Astrocyte (in vitro differentiated cells and primary cell): ENCODE measurements around the gene COL6A5. TPM values are rescaled to one million over a fixed set of nuclear protein-coding genes. Genes with fewer than 3 reads are reported as not detected.

ENCODE experiments used
- DNase-seq: peaks from one replicate; pipeline ENCODE4 v3.0.0-alpha.2; 2010; ENCODE audit warnings: low read depth
- FAIRE-seq: peaks from 2 replicates; lab custom pipeline; 2011; peaks lifted over from hg19 to GRCh38; lab: Jason Lieb, UNC
- H2AFZ ChIP-seq: 2 replicates; pipeline ENCODE4 v1.6.0; 2012; ENCODE audit warnings: low read depth, low read length, inconsistent platforms
- H3K27ac ChIP-seq: 2 replicates; pipeline ENCODE4 v1.5.1; 2011; ENCODE audit warnings: low read depth, low read length, inconsistent platforms
- H3K27me3 ChIP-seq: 2 replicates; pipeline ENCODE4 v1.6.0; 2011; ENCODE audit warnings: low read length, inconsistent platforms; ENCODE audit not compliant: insufficient read depth
- H3K36me3 ChIP-seq: 2 replicates; pipeline ENCODE4 v1.5.1; 2011; ENCODE audit warnings: low read length, inconsistent platforms; ENCODE audit not compliant: insufficient read depth
- H3K4me1 ChIP-seq: 2 replicates; pipeline ENCODE4 v1.5.1; 2011; ENCODE audit warnings: low read length, inconsistent platforms; ENCODE audit not compliant: insufficient read depth
- H3K4me2 ChIP-seq: 2 replicates; pipeline ENCODE4 v1.6.0; 2012; ENCODE audit warnings: low read length, inconsistent platforms
- H3K4me3 ChIP-seq: 2 replicates; pipeline ENCODE4 v1.5.1; 2011; ENCODE audit warnings: low read depth, mild to moderate bottlenecking, low read length, inconsistent platforms; ENCODE audit not compliant: insufficient read depth
- H3K79me2 ChIP-seq: 2 replicates; pipeline ENCODE4 v1.6.0; 2012; ENCODE audit warnings: mild to moderate bottlenecking, low read length, inconsistent platforms; ENCODE audit not compliant: insufficient read depth
- H3K9ac ChIP-seq: 2 replicates; pipeline ENCODE4 v1.6.0; 2012; ENCODE audit warnings: mild to moderate bottlenecking, low read length, inconsistent platforms
- H3K9me3 ChIP-seq: 2 replicates; pipeline ENCODE4 v1.5.1; 2012; ENCODE audit warnings: low read depth, mild to moderate bottlenecking, low read length, inconsistent platforms; ENCODE audit not compliant: insufficient read depth
- H4K20me1 ChIP-seq: 2 replicates; pipeline ENCODE4 v1.6.0; 2012; ENCODE audit warnings: low read length, inconsistent platforms; ENCODE audit not compliant: insufficient read depth
- H3K27ac Mint-ChIP-seq: one replicate; pipeline ENCODE4 v1.8.0; 2021; ENCODE audit warnings: mild to moderate bottlenecking, mixed read lengths; ENCODE audit not compliant: unreplicated experiment
- H3K27me3 Mint-ChIP-seq: one replicate; pipeline ENCODE4 v1.8.0; 2021; ENCODE audit warnings: low read depth, mixed read lengths; ENCODE audit not compliant: unreplicated experiment
- H3K36me3 Mint-ChIP-seq: one replicate; pipeline ENCODE4 v1.8.0; 2021; ENCODE audit warnings: low read depth, mixed read lengths; ENCODE audit not compliant: unreplicated experiment
- H3K4me1 Mint-ChIP-seq: one replicate; pipeline ENCODE4 v1.8.0; 2021; ENCODE audit warnings: low read depth, mixed read lengths; ENCODE audit not compliant: unreplicated experiment
- H3K4me3 Mint-ChIP-seq: one replicate; pipeline ENCODE4 v1.8.0; 2021; ENCODE audit warnings: mild to moderate bottlenecking, moderate library complexity, mixed read lengths; ENCODE audit not compliant: unreplicated experiment
- H3K9me3 Mint-ChIP-seq: one replicate; pipeline ENCODE4 v1.8.0; 2021; ENCODE audit warnings: mild to moderate bottlenecking, mixed read lengths; ENCODE audit not compliant: unreplicated experiment
- CTCF ChIP-seq: IDR thresholded peaks from 2 replicates; pipeline ENCODE4 v1.5.1; 2011; ENCODE audit warnings: low read depth, mild to moderate bottlenecking, inconsistent platforms, low read length, moderate library complexity; ENCODE audit not compliant: insufficient read depth
- EZH2 ChIP-seq: IDR thresholded peaks from 2 replicates; pipeline ENCODE4 v1.6.1; 2012; ENCODE audit warnings: mild to moderate bottlenecking, low read length, inconsistent platforms; ENCODE audit not compliant: insufficient read depth
- total RNA-seq: library from RNA; stranded (reverse); gene quantifications from 2 replicates; pipeline ENCODE4 v1.2.1, GENCODE V29; 2021

COL6A5 gene
- total RNA-seq, 1 donor from 2014 or later, result 0.02 TPM

- peaks cover 3% of the 10 kb centered on the region for H3K27me3 Mint-ChIP-seq
- H3K36me3 ChIP-seq, result no peaks in the 10 kb centered on the region
- no peak overlapping the region for H3K9ac ChIP-seq
- H3K27me3 ChIP-seq, result no peaks in the 10 kb centered on the region
- no peaks in the 10 kb centered on the region for H3K9me3 Mint-ChIP-seq
- H3K79me2 ChIP-seq, result no peaks in the 10 kb centered on the region
- no peak for FAIRE-seq
- peak overlapping the region; percentile 64 for H3K27ac Mint-ChIP-seq
- H3K4me3 Mint-ChIP-seq, result no peak overlapping the region
- H2AFZ ChIP-seq, result no peak overlapping the region
- no peak overlapping the region for H3K27ac ChIP-seq
- H3K4me1 Mint-ChIP-seq, result peaks cover 15% of the 10 kb centered on the region
- TF ChIP-seq EZH2, result no peak
- no peak for TF ChIP-seq CTCF
- H3K4me2 ChIP-seq, result no peak overlapping the region
- H3K36me3 Mint-ChIP-seq, result no peaks in the 10 kb centered on the region
- no peak overlapping the region for H3K4me3 ChIP-seq
- no peak for DNase-seq
- H3K4me1 ChIP-seq, result peaks cover 4% of the 10 kb centered on the region
- H4K20me1 ChIP-seq, result no peaks in the 10 kb centered on the region
- H3K9me3 ChIP-seq, result no peaks in the 10 kb centered on the region
These were observed 49.9 kb downstream of the COL6A5 start for GRCh38 chr3:130395331-130395730.

- DNase-seq (peak; percentile 23), FAIRE-seq (peak; percentile 67)
- peaks cover 4% of the 10 kb centered on the region for H3K4me1 ChIP-seq
- no peaks in the 10 kb centered on the region for H3K79me2 ChIP-seq
- no peaks in the 10 kb centered on the region for H4K20me1 ChIP-seq
- no peaks in the 10 kb centered on the region for H3K9me3 ChIP-seq
- no peaks in the 10 kb centered on the region for H3K36me3 ChIP-seq
- Mint-ChIP-seq H3K36me3 (no peaks in the 10 kb centered on the region), H3K9me3 (peaks cover 2% of the 10 kb centered on the region), H3K4me1 (peaks cover 15% of the 10 kb centered on the region), H3K27ac (peak overlapping the region; percentile 50), H3K27me3 (peaks cover 3% of the 10 kb centered on the region), H3K4me3 (no peak overlapping the region)
- H3K27ac ChIP-seq, result no peak overlapping the region
- TF ChIP-seq EZH2, result no peak
- TF ChIP-seq CTCF, result no peak
- peak overlapping the region; percentile 25 for H3K4me2 ChIP-seq
- no peak overlapping the region for H3K9ac ChIP-seq
- H3K27me3 ChIP-seq, result peaks cover 3% of the 10 kb centered on the region
- H3K4me3 ChIP-seq, result no peak overlapping the region
- H2AFZ ChIP-seq, result no peak overlapping the region
These were observed 50.4 kb downstream of the COL6A5 start for GRCh38 chr3:130395916-130396315.

- H3K9me3 Mint-ChIP-seq, result peaks cover 15% of the 10 kb centered on the region
- H3K4me3 Mint-ChIP-seq, result no peak overlapping the region
- no peak overlapping the region for H3K27ac ChIP-seq
- no peak for DNase-seq
- H4K20me1 ChIP-seq, result no peaks in the 10 kb centered on the region
- no peak overlapping the region for H3K9ac ChIP-seq
- no peak overlapping the region for H3K4me3 ChIP-seq
- no peaks in the 10 kb centered on the region for H3K4me1 ChIP-seq
- H3K36me3 ChIP-seq, result no peaks in the 10 kb centered on the region
- H3K27me3 ChIP-seq, result peaks cover 11% of the 10 kb centered on the region
- H3K9me3 ChIP-seq, result no peaks in the 10 kb centered on the region
- H3K79me2 ChIP-seq, result no peaks in the 10 kb centered on the region
- no peak for TF ChIP-seq EZH2
- no peak for TF ChIP-seq CTCF
- H3K27ac Mint-ChIP-seq, result no peak overlapping the region
- peaks cover 2% of the 10 kb centered on the region for H3K4me1 Mint-ChIP-seq
- no peak overlapping the region for H3K4me2 ChIP-seq
- H3K36me3 Mint-ChIP-seq, result no peaks in the 10 kb centered on the region
- FAIRE-seq, result no peak
- peaks cover 3% of the 10 kb centered on the region for H3K27me3 Mint-ChIP-seq
- H2AFZ ChIP-seq, result no peak overlapping the region
These were observed 58.9 kb downstream of the COL6A5 start for GRCh38 chr3:130404401-130404800.
